SU-DHL-6 (cell line): ENCODE results near the gene ART1.

Source experiments
- CTCF ChIP-seq: fragments of 200-600 bp; sonication (generic); IDR thresholded peaks from one replicate; pipeline ENCODE4 v1.5.1; 2017; ENCODE audit warnings: antibody characterized with exemption, mild to moderate bottlenecking, low read length, moderate library complexity; ENCODE audit not compliant: insufficient read depth, poor library complexity, severe bottlenecking
- EZH2phosphoT487 ChIP-seq: fragments of 200-600 bp; sonication (generic), shearing (Covaris generic); conservative IDR thresholded peaks from 2 replicates; pipeline ENCODE4 v1.6.1; 2018; ENCODE audit warnings: mild to moderate bottlenecking, antibody characterized with exemption, low read length, moderate library complexity, mixed read lengths

- TF ChIP-seq CTCF = no peak
- no peak for TF ChIP-seq EZH2phosphoT487
Observed at GRCh38 chr11:3623767-3624458, 21.0 kb upstream of the ART1 start.
